GM19043 (cell line): ENCODE data around the gene CHST11.
"Not testable (repeated sequence)": the region's sequence is repeated elsewhere in the genome, so short reads cannot be mapped to it uniquely, and the experiment has no call there.

Source experiments
- ATAC-seq: cut with Tn5 transposase; IDR thresholded peaks from one replicate; pipeline ENCODE4 v1.9.1; 2021; ENCODE audit warnings: low read depth; ENCODE audit not compliant: unreplicated experiment

The CHST11 gene

GRCh38 chr12:104553421-104553820, 96.7 kb downstream of the CHST11 start:
- ATAC-seq = no peak

GRCh38 chr12:104555648-104556047, 98.9 kb downstream of the CHST11 start:
- no peak for ATAC-seq

- ATAC-seq = no peak
Observed at GRCh38 chr12:104557488-104558195, 100.9 kb downstream of the CHST11 start.

- ATAC-seq = no peak
Observed at GRCh38 chr12:104560881-104561280, 104.1 kb downstream of the CHST11 start.

- ATAC-seq = no peak
Observed at GRCh38 chr12:104562763-104563162, 106.0 kb downstream of the CHST11 start.

GRCh38 chr12:104564662-104565061, 107.9 kb downstream of the CHST11 start:
- ATAC-seq = not testable (repeated sequence)

- no peak for ATAC-seq
Observed at GRCh38 chr12:104565606-104566243, 109.0 kb downstream of the CHST11 start.

- no peak for ATAC-seq
Observed at GRCh38 chr12:104566244-104566993, 109.7 kb downstream of the CHST11 start.

- ATAC-seq = no peak
Observed at GRCh38 chr12:104567832-104568486, 111.2 kb downstream of the CHST11 start.

- no peak for ATAC-seq
Observed at GRCh38 chr12:104568487-104568868, 111.7 kb downstream of the CHST11 start.

- no peak for ATAC-seq
Observed at GRCh38 chr12:104568935-104569334, 112.2 kb downstream of the CHST11 start.

GRCh38 chr12:104569346-104570173, 112.8 kb downstream of the CHST11 start:
- peak; percentile 77 for ATAC-seq

GRCh38 chr12:104570174-104570907, 113.6 kb downstream of the CHST11 start:
- no peak for ATAC-seq

- ATAC-seq = peak; percentile 49
Observed at GRCh38 chr12:104571328-104571727, 114.6 kb downstream of the CHST11 start.

GRCh38 chr12:104574353-104574752, 117.6 kb downstream of the CHST11 start:
- ATAC-seq = not testable (repeated sequence)

- not testable (repeated sequence) for ATAC-seq
Observed at GRCh38 chr12:104574758-104575157, 118.0 kb downstream of the CHST11 start.

- ATAC-seq = no peak
Observed at GRCh38 chr12:104575442-104576186, 118.9 kb downstream of the CHST11 start.

- no peak for ATAC-seq
Observed at GRCh38 chr12:104576187-104576778, 119.5 kb downstream of the CHST11 start.
